ENCODE results near the gene ECE1. TPM values are rescaled to one million over a fixed set of nuclear protein-coding genes. Genes with fewer than 3 reads are reported as not detected.

The ECE1 gene
- total RNA-seq, 4 donors from 2014 or later = 55.9 to 149 (median 112) TPM

GRCh38 chr1:21326861-21327344 is 36.6 kb upstream of the ECE1 start:
- Histone ChIP-seq H3K4me1 (peaks cover 74 to 99% (median 88%) of the 10 kb centered on the region in 4 donors), H3K27me3 (no peaks in the 10 kb centered on the region), H3K4me3 (no peak overlapping the region), H3K36me3 (no peaks in the 10 kb centered on the region), H3K27ac (peak overlapping the region; percentile 73 to 90 (median 82)), H3K9me3 (no peaks in the 10 kb centered on the region)
- TF ChIP-seq CTCF (IDR thresholded peaks at IDR 0.05) (no peak), EP300 (IDR thresholded peaks at IDR 0.05; ENCODE audit: low read depth) (no peak), POLR2AphosphoS5 (IDR thresholded peaks at IDR 0.05) (no peak), POLR2A (IDR thresholded peaks at IDR 0.05) (no peak)
- in situ Hi-C loops (cut with MboI; ENCODE audit: low pct_ligation_motif_present in 1 of 4, low pct_unique_long_range_greater_than_20kb in 1 of 4, low sequenced_read_pairs in 3 of 4) = no loop called here
- no peak for DNase-seq
- WGBS, 2 donors (ENCODE audit: low coverage in 1 of 2) = 62% methylated on average over 7 of the region's 10 CpGs; no CpG with 5 or more reads in 1 of the 2 donors
- intact Hi-C loops (cut with DNase I; ENCODE audit: low total_unique reads) = no loop called here

- peak overlapping the region; percentile 73 to 90 (median 82) for H3K27ac ChIP-seq
- no peak for DNase-seq
- in situ Hi-C loops (cut with MboI; ENCODE audit: low pct_ligation_motif_present in 1 of 4, low pct_unique_long_range_greater_than_20kb in 1 of 4, low sequenced_read_pairs in 3 of 4) (no loop called here), intact Hi-C loops (cut with DNase I; ENCODE audit: low total_unique reads) (no loop called here)
- no peaks in the 10 kb centered on the region for H3K27me3 ChIP-seq
- H3K36me3 ChIP-seq = no peaks in the 10 kb centered on the region
- 73 to 82% methylated on average over 6 to 19 of the region's 19 CpGs for WGBS, 2 donors (ENCODE audit: low coverage in 1 of 2)
- no peak for TF ChIP-seq CTCF (IDR thresholded peaks at IDR 0.05)
- TF ChIP-seq POLR2A (IDR thresholded peaks at IDR 0.05) = no peak
- no peak for TF ChIP-seq POLR2AphosphoS5 (IDR thresholded peaks at IDR 0.05)
- no peak for TF ChIP-seq EP300 (IDR thresholded peaks at IDR 0.05; ENCODE audit: low read depth)
- no peaks in the 10 kb centered on the region for H3K9me3 ChIP-seq
- peaks cover 75 to 99% (median 82%) of the 10 kb centered on the region in 4 donors for H3K4me1 ChIP-seq
- H3K4me3 ChIP-seq = no peak overlapping the region
Measured at GRCh38 chr1:21325731-21326387, 35.6 kb upstream of the ECE1 start.

DNA sequence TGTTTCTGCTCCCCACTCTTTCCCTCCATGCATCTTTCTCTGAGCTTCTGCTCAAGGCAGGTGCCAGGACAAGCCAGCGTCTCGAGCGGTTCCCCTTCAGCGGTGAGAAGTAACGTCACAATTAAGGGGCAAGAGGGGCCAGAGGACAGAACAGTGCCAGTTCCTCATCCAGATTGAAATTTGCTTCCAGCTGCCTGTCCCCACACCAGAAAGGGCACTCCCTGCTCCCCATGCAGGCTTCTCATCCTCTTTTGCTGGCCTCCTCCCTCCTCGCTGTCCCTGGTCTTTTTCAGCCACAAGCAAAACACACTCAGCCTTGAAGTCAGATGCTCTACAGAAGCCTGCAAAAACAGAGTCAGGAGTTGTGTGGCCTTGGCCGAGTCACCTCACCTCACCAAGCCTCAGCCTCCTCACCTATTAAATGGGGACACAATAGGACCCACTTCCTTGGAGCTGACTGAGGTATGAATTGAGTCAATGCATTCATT is 35.0 kb upstream of the ECE1 start:
- Histone ChIP-seq H3K4me3 (no peak overlapping the region), H3K27me3 (no peaks in the 10 kb centered on the region), H3K4me1 (peaks cover 72 to 99% (median 78%) of the 10 kb centered on the region in 4 donors), H3K27ac (peak overlapping the region; percentile 73 to 90 (median 82)), H3K9me3 (no peaks in the 10 kb centered on the region), H3K36me3 (no peaks in the 10 kb centered on the region)
- 50 to 51% methylated on average over 6 to 7 of the region's 7 CpGs for WGBS, 2 donors (ENCODE audit: low coverage in 1 of 2)
- intact Hi-C loops (cut with DNase I; ENCODE audit: low total_unique reads) = no loop called here
- no peak for DNase-seq
- peak in 1 of 3 donors; percentile 12 for TF ChIP-seq POLR2AphosphoS5 (IDR thresholded peaks at IDR 0.05)
- no peak for TF ChIP-seq CTCF (IDR thresholded peaks at IDR 0.05)
- in situ Hi-C loops (cut with MboI; ENCODE audit: low pct_ligation_motif_present in 1 of 4, low pct_unique_long_range_greater_than_20kb in 1 of 4, low sequenced_read_pairs in 3 of 4) = no loop called here

- H3K27ac ChIP-seq = peak overlapping the region; percentile 73 to 90 (median 82)
- no peak for TF ChIP-seq CTCF (IDR thresholded peaks at IDR 0.05)
- TF ChIP-seq POLR2A (IDR thresholded peaks at IDR 0.05) = peak; percentile 29
- no peak for TF ChIP-seq EP300 (IDR thresholded peaks at IDR 0.05; ENCODE audit: low read depth)
- TF ChIP-seq POLR2AphosphoS5 (IDR thresholded peaks at IDR 0.05) = peak in 1 of 3 donors; percentile 51
- no peaks in the 10 kb centered on the region for H3K36me3 ChIP-seq
- H3K27me3 ChIP-seq = no peaks in the 10 kb centered on the region
- intact Hi-C loops (cut with DNase I; ENCODE audit: low total_unique reads) = no loop called here
- no peaks in the 10 kb centered on the region for H3K9me3 ChIP-seq
- H3K4me1 ChIP-seq = peaks cover 71 to 100% (median 78%) of the 10 kb centered on the region in 4 donors
- in situ Hi-C loops (cut with MboI; ENCODE audit: low pct_ligation_motif_present in 1 of 4, low pct_unique_long_range_greater_than_20kb in 1 of 4, low sequenced_read_pairs in 3 of 4) = no loop called here
- H3K4me3 ChIP-seq = no peak overlapping the region
- peak; percentile 83 for DNase-seq
- 0 to 5% methylated on average over 5 to 14 of the region's 14 CpGs for WGBS, 2 donors (ENCODE audit: low coverage in 1 of 2)
Measured at GRCh38 chr1:21324368-21325141, 34.3 kb upstream of the ECE1 start.

Measured in transverse colon (tissue), 4 donors.